ENCODE measurements around the gene MCRIP1.
"Not testable (repeated sequence)": the region's sequence is repeated elsewhere in the genome, so short reads cannot be mapped to it uniquely, and the experiment has no call there.

The MCRIP1 gene

DNA sequence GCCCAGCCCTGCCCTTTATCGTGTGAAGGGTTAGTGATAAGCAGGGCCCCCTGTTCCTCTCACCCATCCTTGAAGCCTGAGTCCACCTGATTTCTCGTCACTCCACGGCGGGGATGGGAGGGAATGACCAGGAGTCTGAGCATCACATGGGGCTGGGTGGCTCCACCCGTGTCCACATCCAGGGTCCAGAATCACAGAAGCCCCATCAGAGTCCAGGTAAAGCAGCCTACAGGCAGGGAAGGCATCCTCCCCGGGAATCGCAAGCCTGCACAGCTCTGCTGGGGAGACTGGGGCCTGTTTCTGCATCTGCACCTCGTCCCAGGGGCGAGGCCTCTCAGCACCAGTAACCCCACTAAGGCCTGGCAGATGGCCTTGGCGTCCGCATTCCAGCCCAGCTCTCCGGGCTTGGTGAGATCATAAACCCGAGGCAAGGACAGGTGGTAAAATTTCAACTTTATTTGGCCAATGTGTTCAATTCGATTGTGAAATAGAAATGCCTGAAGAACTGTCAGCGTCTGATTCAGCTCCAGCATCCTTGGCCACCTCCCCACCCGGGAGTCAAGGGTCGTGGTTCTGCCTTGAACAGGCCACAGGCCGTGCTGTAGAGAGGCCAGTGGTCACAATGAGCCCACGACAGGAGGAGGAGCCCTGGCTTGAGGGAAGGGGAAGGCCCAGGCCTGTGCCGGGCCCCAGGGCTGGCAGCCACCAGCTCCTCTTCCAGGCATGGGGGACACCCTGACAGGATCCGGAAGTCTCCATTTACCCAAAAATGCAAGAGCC is 9.8 kb upstream of the MCRIP1 start:
- no peak for DNase-seq
- intact Hi-C loops (cut with DNase I) = no loop called here

GRCh38 chr17:81842378-81842724 is 9.3 kb upstream of the MCRIP1 start:
- no peak for DNase-seq
- intact Hi-C loops (cut with DNase I) = no loop called here

DNA sequence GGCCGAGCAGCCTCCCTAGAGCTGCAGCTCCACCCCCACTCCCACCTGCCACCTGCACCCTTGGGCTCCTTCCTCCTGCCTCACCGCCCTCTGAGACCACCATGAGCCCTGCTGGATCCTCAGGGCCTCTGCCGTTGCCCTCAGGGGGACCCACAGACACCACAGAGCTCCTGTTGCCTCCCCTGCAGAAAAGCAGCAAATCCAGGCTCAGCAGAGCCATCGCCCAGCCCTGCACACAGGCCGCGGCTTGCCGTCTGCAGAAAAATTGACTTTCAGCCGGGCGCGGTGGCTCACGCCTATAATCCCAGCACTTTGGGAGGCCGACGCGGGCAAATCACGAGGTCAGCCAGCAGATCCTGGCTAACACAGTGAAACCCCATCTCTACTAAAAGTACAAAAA is 8.8 kb upstream of the MCRIP1 start:
- no peak for DNase-seq
- intact Hi-C loops (cut with DNase I) = no loop called here

DNA sequence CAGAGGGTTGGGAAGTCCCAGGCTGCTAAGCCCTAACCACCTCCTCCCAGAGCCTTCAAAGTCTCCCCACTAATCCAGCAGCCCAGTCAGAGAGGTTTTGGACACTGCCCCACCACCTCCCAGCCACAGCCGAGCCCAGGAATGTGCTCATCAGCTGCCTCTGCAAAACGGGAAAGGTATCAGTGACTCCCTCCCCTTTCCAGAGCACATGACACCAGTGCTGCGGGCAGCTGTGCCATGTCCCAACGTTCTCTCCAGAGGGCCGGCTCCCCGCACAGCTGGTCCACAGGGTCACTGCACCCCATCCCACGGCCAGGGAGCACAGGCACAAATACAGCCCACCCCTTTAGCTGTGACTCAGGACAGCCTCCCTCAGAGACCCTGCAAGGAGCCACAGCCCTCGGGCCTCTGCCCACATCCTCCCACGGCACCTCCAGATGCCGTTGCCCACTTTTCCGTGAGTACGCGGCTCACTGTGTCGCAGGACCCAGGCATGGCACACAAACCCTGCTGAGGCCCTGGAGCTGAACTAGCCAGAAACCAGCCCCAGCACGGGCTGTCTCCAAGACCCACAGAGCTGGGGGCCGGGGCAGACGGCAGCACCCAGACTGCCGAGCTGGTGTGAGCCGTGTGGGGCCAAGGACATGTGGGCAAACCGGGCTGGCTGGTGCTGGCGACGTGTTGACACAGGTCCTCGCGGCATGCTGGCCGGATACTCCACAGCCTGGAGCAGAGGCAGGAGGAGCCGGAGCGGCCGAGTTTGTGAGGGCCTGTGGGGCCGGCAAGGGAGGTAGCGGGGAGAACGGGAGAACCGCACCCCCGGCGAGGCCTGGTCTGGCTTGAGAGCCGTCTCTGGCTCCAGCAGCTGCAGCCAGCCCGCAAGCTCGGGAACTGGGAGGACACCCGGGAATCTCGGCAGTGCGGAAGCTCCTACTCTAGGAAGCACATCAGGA is 8.0 kb upstream of the MCRIP1 start:
- DNase-seq = no peak
- intact Hi-C loops (cut with DNase I) = no loop called here

- intact Hi-C loops (cut with DNase I); DNase-seq: not testable (repeated sequence)
Measured at GRCh38 chr17:81840059-81840458, 7.0 kb upstream of the MCRIP1 start.

DNA sequence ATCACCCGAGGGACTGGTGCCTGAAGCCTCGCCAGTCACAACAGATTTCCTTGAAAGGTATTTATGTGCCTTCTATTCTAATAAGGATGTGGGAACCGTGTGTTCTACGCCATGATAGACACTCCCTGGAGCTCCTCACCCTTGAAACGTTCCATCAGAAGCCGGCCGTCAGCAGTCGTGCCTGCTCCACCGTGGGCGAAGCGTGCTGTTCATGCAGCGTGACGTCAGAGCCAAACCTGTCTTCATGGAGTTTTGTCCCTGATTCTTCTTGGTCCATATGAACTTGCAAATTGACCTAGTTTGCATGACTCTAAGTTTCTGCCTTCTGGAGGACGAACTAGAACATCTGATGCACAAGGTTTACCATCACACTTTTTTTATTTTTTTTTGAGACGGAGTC is 6.2 kb upstream of the MCRIP1 start:
- no peak for DNase-seq
- intact Hi-C loops (cut with DNase I) = no loop called here

DNA sequence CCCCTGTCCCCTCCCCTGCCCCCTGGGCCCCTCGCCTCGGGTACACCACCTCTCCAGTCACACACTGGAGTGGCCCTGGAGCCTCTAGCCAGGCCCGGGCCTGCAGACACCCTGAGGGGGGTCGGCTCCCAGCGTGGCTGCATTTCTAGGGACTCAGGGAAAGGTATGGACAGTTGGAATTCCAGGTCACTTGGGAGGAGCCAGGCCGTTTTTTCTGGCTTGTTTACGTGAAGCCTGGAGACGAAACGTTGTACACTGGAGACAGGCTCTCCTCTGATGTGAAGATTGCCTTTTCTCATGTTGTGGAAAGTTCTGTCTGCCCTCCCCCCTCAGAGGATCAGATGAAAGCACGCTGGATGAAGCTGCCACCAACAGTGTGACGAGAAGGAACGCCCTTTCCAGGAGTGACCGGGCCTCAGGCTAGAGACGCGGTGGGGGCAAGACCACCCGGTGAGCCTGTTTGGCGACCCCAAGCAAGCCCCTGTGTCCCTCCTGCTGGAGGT is 5.7 kb upstream of the MCRIP1 start:
- DNase-seq = no peak
- intact Hi-C loops (cut with DNase I) = no loop called here

DNA sequence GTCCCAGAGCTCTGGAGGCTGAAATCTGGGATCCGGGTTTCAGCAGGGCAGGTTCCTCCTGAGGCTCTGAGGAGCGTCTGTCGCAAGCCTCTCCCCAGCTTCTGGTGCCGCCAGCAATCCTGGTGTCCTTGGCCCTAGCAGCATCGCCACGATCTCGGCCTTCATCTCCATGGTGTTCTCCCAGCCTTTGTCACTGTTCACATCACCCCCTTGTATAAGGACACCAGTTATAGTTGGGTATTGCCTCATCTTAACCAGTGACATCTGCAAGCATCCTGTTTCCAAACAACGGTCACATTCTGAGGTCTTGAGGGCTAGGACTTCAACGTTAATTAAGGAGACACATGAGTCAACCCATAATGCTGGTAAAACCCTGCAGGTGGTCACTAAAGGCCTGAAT is 4.5 kb upstream of the MCRIP1 start:
- intact Hi-C loops (cut with DNase I) = no loop called here
- DNase-seq = no peak

DNA sequence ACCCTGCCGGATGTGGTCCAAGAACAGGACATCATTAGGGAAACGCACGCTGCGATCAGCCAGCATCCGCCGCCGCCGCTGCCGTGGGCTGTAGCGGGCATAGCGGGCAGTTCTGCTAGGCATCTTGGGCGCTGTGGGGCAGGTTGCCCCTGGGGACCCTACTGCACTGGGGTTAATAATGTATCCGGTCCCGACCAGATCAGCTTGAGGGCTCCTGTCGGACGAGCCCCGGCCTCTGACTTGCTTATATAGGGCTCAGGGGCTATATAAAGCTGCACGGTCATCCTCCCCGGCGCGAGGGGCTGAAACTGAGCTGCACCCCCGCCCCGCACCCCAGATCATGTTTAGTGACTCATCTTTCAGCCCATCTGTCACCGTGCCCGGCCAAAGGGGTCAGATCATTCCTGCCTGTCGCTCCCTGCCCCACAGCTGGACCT is 1.8 kb upstream of the MCRIP1 start, which contains the start of gene PPP1R27:
Gene PPP1R27 (minus strand): TSS at position 220 of the 437 bp plus-strand sequence. CDS start 97 bp downstream, at position 123.
- intact Hi-C loops (cut with DNase I) = no loop called here
- no peak for DNase-seq

DNA sequence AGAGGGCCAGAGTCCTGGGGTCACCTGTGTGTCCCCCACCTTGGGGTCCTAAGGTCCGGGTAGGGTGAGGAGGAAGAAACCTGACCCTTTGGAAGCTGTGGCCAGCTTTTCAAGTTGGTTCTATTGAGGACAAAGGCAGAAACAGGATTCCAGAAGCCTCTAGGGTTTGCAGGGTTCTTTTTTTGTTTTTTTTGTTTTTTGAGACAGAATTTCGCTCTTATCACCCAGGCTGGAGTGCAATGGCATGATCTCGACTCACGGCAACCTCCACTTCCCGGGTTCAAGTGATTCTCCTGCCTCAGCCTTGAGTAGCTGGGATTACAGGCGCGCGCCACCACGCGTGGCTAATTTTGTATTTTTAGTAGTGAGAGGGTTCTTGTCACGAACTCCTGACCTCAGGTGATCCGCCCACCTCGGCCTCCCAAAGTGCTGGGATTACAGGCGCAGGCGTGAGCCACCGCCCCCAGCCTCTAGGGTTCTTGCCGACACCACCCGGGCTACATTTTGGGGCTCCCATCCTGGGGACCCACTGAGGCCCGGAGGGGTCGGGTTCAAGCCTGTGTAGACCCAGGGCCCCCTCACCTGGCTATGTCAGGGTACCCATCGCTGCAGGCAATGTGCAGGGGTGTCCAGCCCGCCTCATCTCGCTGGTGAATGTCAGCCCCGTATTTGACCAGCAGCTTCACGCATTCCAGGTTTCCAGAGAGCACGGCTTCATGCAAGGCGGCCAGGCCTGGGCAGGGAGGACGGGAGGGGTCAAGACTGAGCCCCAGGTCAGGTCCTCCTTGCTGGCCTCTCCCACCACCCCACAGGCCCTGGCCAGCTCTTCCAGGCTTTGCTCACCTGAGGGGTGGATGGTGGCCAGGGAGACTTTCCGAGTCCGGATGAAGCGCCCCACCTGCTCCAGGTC is 1.1 kb upstream of the MCRIP1 start:
- DNase-seq = no peak
- intact Hi-C loops (cut with DNase I) = loop anchor here (1.0 kb wide), 1 partner anchor 26 kb away; the partner anchor contains the start of gene P4HB

- peak in 2 of 10 donors; percentile 18 to 28 for DNase-seq
- intact Hi-C loops (cut with DNase I) = loop anchor here (1.0 kb wide), 1 partner anchor 28 kb away; the partner anchor contains the start of gene P4HB
Measured at GRCh38 chr17:81832608-81833159, 407 bp downstream of the MCRIP1 start.

DNA sequence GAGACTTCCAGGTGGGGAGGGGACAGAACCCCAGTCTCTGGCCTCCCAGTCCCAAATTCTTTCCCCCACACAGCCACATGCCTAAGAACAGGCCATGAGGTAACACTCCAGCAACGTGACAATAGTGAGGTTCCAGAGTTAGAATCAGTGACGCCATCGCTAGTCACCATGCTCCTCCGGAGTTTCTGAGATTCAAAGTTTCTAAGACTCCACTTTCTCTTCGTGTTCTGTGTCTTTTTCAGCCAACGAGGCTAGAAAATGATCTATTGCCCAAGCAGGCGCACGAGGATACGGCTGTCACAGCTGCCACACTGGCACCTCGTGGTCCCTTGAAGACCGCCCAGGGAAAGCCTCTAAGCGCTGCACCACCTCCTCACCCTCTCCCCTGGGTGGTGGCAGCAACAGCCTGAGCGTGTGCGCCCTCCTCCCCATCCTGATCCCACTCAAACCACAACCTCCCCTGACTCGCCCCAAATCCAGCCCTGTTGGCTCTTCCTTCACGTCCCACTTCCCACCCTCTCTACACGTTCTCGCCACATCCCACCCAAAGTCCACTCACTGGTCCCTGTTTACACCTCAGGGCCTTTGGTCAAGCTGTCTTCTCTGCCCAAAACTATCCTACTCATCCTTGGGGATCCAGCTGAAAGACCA is 1.0 kb downstream of the MCRIP1 start:
- intact Hi-C loops (cut with DNase I) = no loop called here
- DNase-seq = peak in 1 of 10 donors; percentile 37

GRCh38 chr17:81831563-81831956 is 1.5 kb downstream of the MCRIP1 start:
- intact Hi-C loops (cut with DNase I) = no loop called here

DNA sequence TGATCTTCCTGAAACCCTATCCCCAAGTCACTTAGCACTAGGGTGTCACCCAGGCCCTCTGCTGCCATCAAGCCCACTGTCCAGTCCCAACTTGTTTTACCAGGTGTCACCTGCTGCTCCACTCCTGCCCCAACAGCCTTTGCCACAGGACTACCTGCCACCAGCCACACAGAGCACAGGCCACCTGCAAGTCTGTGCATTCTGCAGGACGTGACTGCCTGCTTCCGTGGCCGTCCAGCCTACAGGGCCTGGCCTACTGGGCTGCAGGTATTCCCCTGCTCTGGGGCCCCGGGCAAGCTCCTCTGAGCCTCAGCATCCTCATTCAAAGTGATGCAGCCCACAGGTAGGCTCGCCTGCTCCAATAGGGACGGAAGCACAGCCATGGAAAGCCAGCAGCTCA is 3.2 kb downstream of the MCRIP1 start:
- DNase-seq = no peak
- intact Hi-C loops (cut with DNase I) = no loop called here

More at GRCh38 chr17:81831563-81831956, 1.5 kb downstream of the MCRIP1 start:
- DNase-seq = no peak

- DNase-seq = no peak
- intact Hi-C loops (cut with DNase I) = no loop called here
Measured at GRCh38 chr17:81828656-81829055, 4.4 kb downstream of the MCRIP1 start.

GRCh38 chr17:81825841-81826466 is 7.1 kb downstream of the MCRIP1 start:
- intact Hi-C loops (cut with DNase I) = no loop called here
- no peak for DNase-seq

- intact Hi-C loops (cut with DNase I) = no loop called here
Measured at GRCh38 chr17:81824595-81824994, 8.5 kb downstream of the MCRIP1 start.

GRCh38 chr17:81823820-81824550 is 9.1 kb downstream of the MCRIP1 start:
- intact Hi-C loops (cut with DNase I) = no loop called here
- DNase-seq = no peak

More at GRCh38 chr17:81824595-81824994, 8.5 kb downstream of the MCRIP1 start:
- DNase-seq = no peak

Measured in posterior cingulate gyrus (tissue), 11 donors.